OCI-LY1 (cell line): ENCODE measurements around the gene RAD51B.

Experiments used
- H2AFZ ChIP-seq: fragments of 200-600 bp; sonication (generic), shearing (Covaris generic); 2 replicates; pipeline ENCODE4 v1.6.0; 2014; ENCODE audit warnings: antibody characterized with exemption, mild to moderate bottlenecking, low read length
- H3F3A ChIP-seq: fragments of 200-600 bp; sonication (generic), shearing (Covaris generic); 2 replicates; pipeline ENCODE4 v1.6.0; 2014; ENCODE audit warnings: mild to moderate bottlenecking, antibody characterized with exemption, low read length, moderate library complexity; ENCODE audit not compliant: insufficient read depth
- H3K27ac ChIP-seq: fragments of 200-600 bp; sonication (generic); 2 replicates; pipeline ENCODE4 v1.5.1; 2014; ENCODE audit warnings: low read length, mixed run types, mild to moderate bottlenecking, low read depth; ENCODE audit not compliant: poor library complexity, severe bottlenecking
- H3K27me3 ChIP-seq: fragments of 200-600 bp; sonication (generic); 2 replicates; pipeline ENCODE4 v1.6.0; 2014; ENCODE audit warnings: antibody characterized with exemption, mild to moderate bottlenecking, low read length, moderate library complexity; ENCODE audit not compliant: insufficient read depth
- H3K36me3 ChIP-seq: fragments of 200-600 bp; sonication (generic); 2 replicates; pipeline ENCODE4 v1.6.1; 2014; ENCODE audit warnings: mild to moderate bottlenecking, antibody characterized with exemption, low read length, moderate library complexity, mixed read lengths; ENCODE audit not compliant: insufficient read depth
- H3K4me1 ChIP-seq: fragments of 200-600 bp; sonication (generic); 2 replicates; pipeline ENCODE4 v1.5.1; 2014; ENCODE audit warnings: mild to moderate bottlenecking, low read length, moderate library complexity; ENCODE audit not compliant: insufficient read depth, severe bottlenecking
- H3K4me2 ChIP-seq: fragments of 200-600 bp; sonication (generic), shearing (Covaris generic); 2 replicates; pipeline ENCODE4 v1.6.1; 2014; ENCODE audit warnings: low read length
- H3K4me3 ChIP-seq: fragments of 200-600 bp; sonication (generic); 2 replicates; pipeline ENCODE4 v1.5.1; 2014; ENCODE audit warnings: low read length, low read depth, mild to moderate bottlenecking, mixed read lengths; ENCODE audit not compliant: poor library complexity, severe bottlenecking
- H3K79me2 ChIP-seq: fragments of 200-600 bp; shearing (Covaris generic); 2 replicates; pipeline ENCODE4 v1.6.1; 2016; ENCODE audit warnings: mixed run types, low read length, mixed read lengths; ENCODE audit not compliant: insufficient read depth
- H3K9ac ChIP-seq: fragments of 200-600 bp; sonication (generic), shearing (Covaris generic); 2 replicates; pipeline ENCODE4 v1.6.1; 2014; ENCODE audit warnings: mild to moderate bottlenecking, low read length, mixed read lengths
- H3K9me2 ChIP-seq: fragments of 200-600 bp; sonication (generic), shearing (Covaris generic); 2 replicates; pipeline ENCODE4 v1.6.1; 2014; ENCODE audit warnings: low read depth, mild to moderate bottlenecking, low read length, mixed read lengths
- H3K9me3 ChIP-seq: fragments of 200-600 bp; shearing (Covaris generic); 2 replicates; pipeline ENCODE4 v1.6.1; 2014; ENCODE audit warnings: low read length, mixed read lengths
- H4K20me1 ChIP-seq: fragments of 200-600 bp; sonication (generic), shearing (Covaris generic); 2 replicates; pipeline ENCODE4 v1.6.0; 2016; ENCODE audit warnings: mild to moderate bottlenecking, low read length; ENCODE audit not compliant: insufficient read depth
- EZH2 ChIP-seq: fragments of 200-600 bp; sonication (generic), shearing (Covaris generic); IDR thresholded peaks from 2 replicates; pipeline ENCODE4 v1.8.0; 2017; ENCODE audit warnings: borderline replicate concordance, mixed run types, mild to moderate bottlenecking, antibody characterized with exemption, low read length, moderate library complexity, mixed read lengths
- TF ChIP-seq, protein P1 (sequence below): fragments of 200-600 bp; sonication (generic), shearing (Covaris generic); IDR thresholded peaks from 2 replicates; pipeline ENCODE4 v1.5.1; 2017; ENCODE audit warnings: mild to moderate bottlenecking, antibody characterized with exemption, low read length, moderate library complexity, mixed read lengths

The RAD51B gene

GRCh38 chr14:68160779-68161546 lies 341.4 kb downstream of the RAD51B start:
- H3K9ac ChIP-seq = no peak overlapping the region
- H3K27ac ChIP-seq = no peak overlapping the region
- no peaks in the 10 kb centered on the region for H3K27me3 ChIP-seq
- no peaks in the 10 kb centered on the region for H3K9me3 ChIP-seq
- H3K4me3 ChIP-seq = no peak overlapping the region
- no peak overlapping the region for H2AFZ ChIP-seq
- H3F3A ChIP-seq = no peaks in the 10 kb centered on the region
- TF ChIP-seq EZH2 = no peak
- TF ChIP-seq, protein P1, sequence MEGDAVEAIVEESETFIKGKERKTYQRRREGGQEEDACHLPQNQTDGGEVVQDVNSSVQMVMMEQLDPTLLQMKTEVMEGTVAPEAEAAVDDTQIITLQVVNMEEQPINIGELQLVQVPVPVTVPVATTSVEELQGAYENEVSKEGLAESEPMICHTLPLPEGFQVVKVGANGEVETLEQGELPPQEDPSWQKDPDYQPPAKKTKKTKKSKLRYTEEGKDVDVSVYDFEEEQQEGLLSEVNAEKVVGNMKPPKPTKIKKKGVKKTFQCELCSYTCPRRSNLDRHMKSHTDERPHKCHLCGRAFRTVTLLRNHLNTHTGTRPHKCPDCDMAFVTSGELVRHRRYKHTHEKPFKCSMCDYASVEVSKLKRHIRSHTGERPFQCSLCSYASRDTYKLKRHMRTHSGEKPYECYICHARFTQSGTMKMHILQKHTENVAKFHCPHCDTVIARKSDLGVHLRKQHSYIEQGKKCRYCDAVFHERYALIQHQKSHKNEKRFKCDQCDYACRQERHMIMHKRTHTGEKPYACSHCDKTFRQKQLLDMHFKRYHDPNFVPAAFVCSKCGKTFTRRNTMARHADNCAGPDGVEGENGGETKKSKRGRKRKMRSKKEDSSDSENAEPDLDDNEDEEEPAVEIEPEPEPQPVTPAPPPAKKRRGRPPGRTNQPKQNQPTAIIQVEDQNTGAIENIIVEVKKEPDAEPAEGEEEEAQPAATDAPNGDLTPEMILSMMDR = no peak
- H3K36me3 ChIP-seq = no peaks in the 10 kb centered on the region
- H3K9me2 ChIP-seq = no peaks in the 10 kb centered on the region
- no peaks in the 10 kb centered on the region for H3K79me2 ChIP-seq
- H3K4me2 ChIP-seq = no peak overlapping the region
- no peaks in the 10 kb centered on the region for H4K20me1 ChIP-seq
- no peaks in the 10 kb centered on the region for H3K4me1 ChIP-seq

GRCh38 chr14:68162887-68163286 lies 343.3 kb downstream of the RAD51B start:
- no peak overlapping the region for H3K27ac ChIP-seq
- no peaks in the 10 kb centered on the region for H4K20me1 ChIP-seq
- no peaks in the 10 kb centered on the region for H3K27me3 ChIP-seq
- H3K36me3 ChIP-seq = no peaks in the 10 kb centered on the region
- no peaks in the 10 kb centered on the region for H3K4me1 ChIP-seq
- H3F3A ChIP-seq = no peaks in the 10 kb centered on the region
- H3K4me2 ChIP-seq = no peak overlapping the region
- H3K4me3 ChIP-seq = no peak overlapping the region
- no peak overlapping the region for H2AFZ ChIP-seq
- no peak overlapping the region for H3K9ac ChIP-seq
- no peaks in the 10 kb centered on the region for H3K9me3 ChIP-seq
- H3K9me2 ChIP-seq = no peaks in the 10 kb centered on the region
- TF ChIP-seq EZH2 = no peak
- TF ChIP-seq, protein P1 = no peak
- H3K79me2 ChIP-seq = no peaks in the 10 kb centered on the region

DNA sequence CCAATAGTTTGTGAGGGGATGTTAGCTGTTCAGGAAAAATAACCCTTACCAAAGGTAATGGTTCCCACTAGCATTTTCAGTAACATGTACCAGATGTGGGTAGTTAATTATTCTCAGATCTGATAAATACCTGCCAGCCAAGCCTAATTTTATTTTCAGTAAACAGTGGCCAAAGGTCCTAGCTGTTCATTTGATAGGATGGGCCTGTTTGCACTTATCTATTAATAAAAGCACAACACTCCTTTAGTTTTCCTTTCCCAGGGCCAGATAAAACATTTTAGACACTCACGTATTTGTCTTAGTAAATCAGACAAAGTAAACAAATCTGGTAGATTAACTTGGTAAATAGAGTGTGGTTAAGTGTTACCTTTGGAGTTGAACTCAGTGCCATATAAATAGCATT lies 345.1 kb downstream of the RAD51B start:
- no peaks in the 10 kb centered on the region for H3K27me3 ChIP-seq
- no peaks in the 10 kb centered on the region for H3K9me2 ChIP-seq
- H4K20me1 ChIP-seq = no peaks in the 10 kb centered on the region
- no peak for TF ChIP-seq EZH2
- TF ChIP-seq, protein P1 = no peak
- H3K27ac ChIP-seq = no peak overlapping the region
- no peaks in the 10 kb centered on the region for H3K36me3 ChIP-seq
- H3K9me3 ChIP-seq = no peaks in the 10 kb centered on the region
- no peaks in the 10 kb centered on the region for H3K79me2 ChIP-seq
- H2AFZ ChIP-seq = no peak overlapping the region
- H3K9ac ChIP-seq = no peak overlapping the region
- H3K4me3 ChIP-seq = no peak overlapping the region
- H3K4me2 ChIP-seq = no peak overlapping the region
- no peaks in the 10 kb centered on the region for H3F3A ChIP-seq
- H3K4me1 ChIP-seq = no peaks in the 10 kb centered on the region
